Testis (tissue), 3 donors: ENCODE measurements around the gene TTC19. TPM values are rescaled to one million over a fixed set of nuclear protein-coding genes. Genes with fewer than 3 reads are reported as not detected.

Source experiments
- DNase-seq: peaks from one replicate; pipeline ENCODE4 v3.0.0-alpha.2; 2019
- H3K27ac ChIP-seq, 2 donors: fragments of 200-600 bp; sonication (generic); one replicate each; pipeline ENCODE4 v1.5.1; 2019
- H3K27me3 ChIP-seq: fragments of 200-600 bp; sonication (generic); one replicate; pipeline ENCODE4 v1.5.1; 2019
- H3K36me3 ChIP-seq: fragments of 200-600 bp; sonication (generic); one replicate; pipeline ENCODE4 v1.5.1; 2017; ENCODE audit warnings: low read depth; ENCODE audit errors: missing control alignments
- H3K4me1 ChIP-seq: fragments of 200-600 bp; sonication (generic); one replicate; pipeline ENCODE4 v1.5.1; 2019
- H3K4me3 ChIP-seq, 2 donors: fragments of 200-600 bp; sonication (generic); one replicate each; pipeline ENCODE4 v1.5.1; 2017 to 2019
- H3K9me3 ChIP-seq: fragments of 200-600 bp; sonication (generic); one replicate; pipeline ENCODE4 v1.5.1; 2017
- CTCF ChIP-seq, 3 experiments: fragments of 450-650 bp in 2 of 3; fragments of 200-600 bp in 1 of 3; sonication (generic) in 1 of 3; IDR thresholded peaks; one replicate each; pipeline ENCODE4 v1.5.1; 2016 to 2019; ENCODE audit warnings: antibody characterized with exemption in 3 of 3, mild to moderate bottlenecking in 2 of 3, moderate library complexity in 1 of 3
- POLR2A ChIP-seq: fragments of 450-650 bp; IDR thresholded peaks from one replicate; pipeline ENCODE4 v1.6.1; 2017; ENCODE audit warnings: antibody characterized with exemption, mild to moderate bottlenecking, moderate library complexity
- WGBS, 2 donors: methylation state at CpG; one replicate each; pipeline ENCODE4 v1.1.5; 2018; 5-methylcytosine and 5-hydroxymethylcytosine counted together
- intact Hi-C: fragments of 100-400 bp; cut with DNase I; formaldehyde crosslinking; loops from one replicate; pipeline ENCODE4 v1.15.1; 2023; ENCODE audit warnings: low total_unique reads
- polyA plus RNA-seq: library from polyadenylated mRNA; stranded (reverse); fragments of 350-450 nt; fragmentation: Illumina TruSeq; extraction: RNeasy Lipid Tissue Mini Kit (QIAGEN cat#74804); gene quantifications from one replicate; pipeline ENCODE4 v1.2.3, GENCODE V29; 2014; ENCODE audit warnings: low read depth, low replicate concordance; ENCODE audit not compliant: insufficient read depth
- total RNA-seq, 2 donors: library from RNA; depleted of rRNA; stranded (reverse); fragments of >200 nt; gene quantifications; one replicate each; pipeline ENCODE4 v1.2.3, GENCODE V29; 2016

Gene TTC19
- total and polyA plus RNA-seq, 3 donors from 2014 or later: 17.8 to 91.2 (median 74.1) TPM

- Histone ChIP-seq H3K27ac (no peak overlapping the region), H3K27me3 (no peaks in the 10 kb centered on the region), H3K4me3 (no peak overlapping the region), H3K36me3 (no peaks in the 10 kb centered on the region), H3K9me3 (no peaks in the 10 kb centered on the region), H3K4me1 (no peaks in the 10 kb centered on the region)
- TF ChIP-seq POLR2A (no peak), CTCF (IDR thresholded peaks at IDR 0.05) (no peak)
- no peak for DNase-seq
- intact Hi-C loops: no loop called here
These were observed 68.7 kb downstream of the TTC19 start for GRCh38 chr17:16068323-16068722.

- no peak overlapping the region for H3K27ac ChIP-seq
- H3K27me3 ChIP-seq: no peaks in the 10 kb centered on the region
- no peaks in the 10 kb centered on the region for H3K4me1 ChIP-seq
- H3K9me3 ChIP-seq: no peaks in the 10 kb centered on the region
- H3K4me3 ChIP-seq: no peak overlapping the region
- no peaks in the 10 kb centered on the region for H3K36me3 ChIP-seq
- whole genome bisulfite sequencing, 2 donors: 75 to 79% methylated on average over 1 of the region's 1 CpG
- no peak for DNase-seq
- TF ChIP-seq POLR2A: no peak
- no peak for TF ChIP-seq CTCF (IDR thresholded peaks at IDR 0.05)
- intact Hi-C loops: no loop called here
These were observed 72.4 kb downstream of the TTC19 start for GRCh38 chr17:16072031-16072430.

GRCh38 chr17:16073845-16074244 is 74.2 kb downstream of the TTC19 start:
- Histone ChIP-seq H3K4me1 (no peaks in the 10 kb centered on the region), H3K4me3 (no peak overlapping the region), H3K9me3 (no peaks in the 10 kb centered on the region), H3K27ac (no peak overlapping the region), H3K36me3 (no peaks in the 10 kb centered on the region), H3K27me3 (no peaks in the 10 kb centered on the region)
- intact Hi-C loops: no loop called here
- no peak for DNase-seq
- TF ChIP-seq POLR2A (no peak), CTCF (IDR thresholded peaks at IDR 0.05) (no peak)
- 88 to 90% methylated on average over 4 of the region's 4 CpGs for WGBS, 2 donors

GRCh38 chr17:16074423-16074822 is 74.8 kb downstream of the TTC19 start:
- DNase-seq: no peak
- no peak overlapping the region for H3K4me3 ChIP-seq
- intact Hi-C loops: no loop called here
- H3K9me3 ChIP-seq: no peaks in the 10 kb centered on the region
- no peaks in the 10 kb centered on the region for H3K27me3 ChIP-seq
- no peak overlapping the region for H3K27ac ChIP-seq
- H3K4me1 ChIP-seq: no peaks in the 10 kb centered on the region
- no peaks in the 10 kb centered on the region for H3K36me3 ChIP-seq
- no peak for TF ChIP-seq POLR2A
- TF ChIP-seq CTCF (IDR thresholded peaks at IDR 0.05): no peak
- WGBS, 2 donors: 90 to 95% methylated on average over 3 of the region's 3 CpGs

- WGBS, 2 donors: 92 to 95% methylated on average over 5 of the region's 5 CpGs
- intact Hi-C loops: no loop called here
- H3K27me3 ChIP-seq: no peaks in the 10 kb centered on the region
- no peaks in the 10 kb centered on the region for H3K9me3 ChIP-seq
- H3K4me3 ChIP-seq: no peak overlapping the region
- DNase-seq: no peak
- H3K36me3 ChIP-seq: no peaks in the 10 kb centered on the region
- no peak for TF ChIP-seq POLR2A
- TF ChIP-seq CTCF (IDR thresholded peaks at IDR 0.05): no peak
- H3K4me1 ChIP-seq: no peaks in the 10 kb centered on the region
- no peak overlapping the region for H3K27ac ChIP-seq
These were observed 76.3 kb downstream of the TTC19 start for GRCh38 chr17:16075949-16076348.

Other genes with a start within 250 kb of the TTC19 start
- gene ADORA2B, start 54.7 kb upstream of the TTC19 start, total RNA-seq: 1 to 10 TPM; 2.3 to 2.5 TPM
- 1.6 TPM for gene ADORA2B, start 54.7 kb upstream of the TTC19 start, polyA plus RNA-seq
- gene ZSWIM7, start 120 bp upstream of the TTC19 start, total RNA-seq: 10 to 100 TPM; 17.0 to 20.1 TPM
- 36.2 TPM for gene ZSWIM7, start 120 bp upstream of the TTC19 start, polyA plus RNA-seq
- gene NCOR1, start 215.7 kb downstream of the TTC19 start, total RNA-seq: 100 to 1,000 TPM; 270 to 281 TPM
- gene NCOR1, start 215.7 kb downstream of the TTC19 start, polyA plus RNA-seq: 88.6 TPM
- gene PIGL, start 217.4 kb downstream of the TTC19 start, total RNA-seq: 10 to 100 TPM; 74.1 to 93.9 TPM
- gene PIGL, start 217.4 kb downstream of the TTC19 start, polyA plus RNA-seq: 31.3 TPM